RKO (cell line): Measurements from ENCODE around the gene FASTKD3.

Source experiments
- DNase-seq: peaks from one replicate; pipeline ENCODE4 v3.0.0-alpha.2; 2016; ENCODE audit warnings: low spot score

Gene FASTKD3

GRCh38 chr5:7878381-7878873, 9.6 kb upstream of the FASTKD3 start:
- DNase-seq: no peak

- no peak for DNase-seq
Measured at GRCh38 chr5:7877851-7878250, 9.0 kb upstream of the FASTKD3 start.

- DNase-seq: peak; percentile 54
Measured at GRCh38 chr5:7876867-7877266, 8.0 kb upstream of the FASTKD3 start.

- DNase-seq: no peak
Measured at GRCh38 chr5:7875151-7875550, 6.3 kb upstream of the FASTKD3 start.

- no peak for DNase-seq
Measured at GRCh38 chr5:7874639-7875038, 5.8 kb upstream of the FASTKD3 start.

- DNase-seq: no peak
Measured at GRCh38 chr5:7873216-7873615, 4.4 kb upstream of the FASTKD3 start.

- peak; percentile 22 for DNase-seq
Measured at GRCh38 chr5:7872517-7873130, 3.8 kb upstream of the FASTKD3 start.

GRCh38 chr5:7871653-7872052, 2.8 kb upstream of the FASTKD3 start:
- peak; percentile 16 for DNase-seq

GRCh38 chr5:7869474-7870136, 774 bp upstream of the FASTKD3 start:
- peak; percentile 15 for DNase-seq

GRCh38 chr5:7868427-7868772, 431 bp downstream of the FASTKD3 start:
- peak; percentile 12 for DNase-seq

- DNase-seq: no peak
Measured at GRCh38 chr5:7867260-7867659, 1.6 kb downstream of the FASTKD3 start.

- peak; percentile 18 for DNase-seq
Measured at GRCh38 chr5:7866196-7866595, 2.6 kb downstream of the FASTKD3 start.

GRCh38 chr5:7857926-7858632, 10.8 kb downstream of the FASTKD3 start:
- DNase-seq: no peak

GRCh38 chr5:7857361-7857760, 11.5 kb downstream of the FASTKD3 start:
- DNase-seq: no peak

- peak; percentile 32 for DNase-seq
Measured at GRCh38 chr5:7856855-7857254, 12.0 kb downstream of the FASTKD3 start.

GRCh38 chr5:7855611-7856010, 13.2 kb downstream of the FASTKD3 start:
- no peak for DNase-seq

- no peak for DNase-seq
Measured at GRCh38 chr5:7852988-7853387, 15.8 kb downstream of the FASTKD3 start.

GRCh38 chr5:7852542-7852941, 16.3 kb downstream of the FASTKD3 start:
- DNase-seq: no peak

- DNase-seq: no peak
Measured at GRCh38 chr5:7851617-7852289, 17.1 kb downstream of the FASTKD3 start.

- no peak for DNase-seq
Measured at GRCh38 chr5:7851240-7851592, 17.6 kb downstream of the FASTKD3 start.

- no peak for DNase-seq
Measured at GRCh38 chr5:7850395-7851239, 18.2 kb downstream of the FASTKD3 start, which contains the start of gene CFAP90. Gene CFAP90 (minus strand): TSS chr5:7851133. CDS start chr5:7851021, 112 bp downstream.
